Upper lobe of right lung (tissue), 1 donor: ENCODE results near the gene GRM5. TPM values are rescaled to one million over a fixed set of nuclear protein-coding genes. Genes with fewer than 3 reads are reported as not detected.

Source experiments
- ATAC-seq: fragments of 200-7000 bp; cut with Tn5 transposase; one replicate; pipeline ENCODE4 v1.9.1; 2020; ENCODE audit warnings: mild to moderate bottlenecking, moderate library complexity
- DNase-seq: peaks from one replicate; pipeline ENCODE4 v3.0.0-alpha.2; 2020
- H3K27ac ChIP-seq: fragments of 200-600 bp; one replicate; pipeline ENCODE4 v1.8.0; 2022
- H3K27me3 ChIP-seq: fragments of 200-600 bp; one replicate; pipeline ENCODE4 v1.8.0; 2022; ENCODE audit warnings: mild to moderate bottlenecking
- H3K36me3 ChIP-seq: fragments of 200-600 bp; one replicate; pipeline ENCODE4 v1.8.0; 2022
- H3K4me1 ChIP-seq: fragments of 200-600 bp; one replicate; pipeline ENCODE4 v1.8.0; 2022
- H3K4me3 ChIP-seq: fragments of 200-600 bp; one replicate; pipeline ENCODE4 v1.8.0; 2022; ENCODE audit warnings: mild to moderate bottlenecking
- H3K9me3 ChIP-seq: fragments of 200-600 bp; one replicate; pipeline ENCODE4 v1.8.0; 2022
- CTCF ChIP-seq: fragments of 200-600 bp; IDR thresholded peaks from one replicate; pipeline ENCODE4 v1.8.0; 2022; ENCODE audit warnings: antibody characterized with exemption
- intact Hi-C: fragments of 100-400 bp; cut with DNase I; formaldehyde crosslinking; loops from one replicate; pipeline ENCODE4 v1.11.0; 2022
- total RNA-seq: library from RNA; stranded (reverse); fragmentation: NEBNext Ultra II Directional; extraction: Animal tissue kit (Norgen Biotek cat#: 25700); gene quantifications from one replicate; pipeline ENCODE4 v1.2.1, GENCODE V29; 2021
- donor health status: DM: no; HTN: yes; CAD: no; lungs with severe emphysema.

GRM5 gene
- total RNA-seq, 1 donor from 2014 or later, result 0.06 TPM

GRCh38 chr11:88680806-88681205, 385.0 kb downstream of the GRM5 start:
- no peak for TF ChIP-seq CTCF
- Histone ChIP-seq H3K27me3 (no peaks in the 10 kb centered on the region), H3K4me3 (no peak overlapping the region), H3K36me3 (no peaks in the 10 kb centered on the region), H3K4me1 (no peaks in the 10 kb centered on the region), H3K27ac (no peak overlapping the region), H3K9me3 (no peaks in the 10 kb centered on the region)
- no peak for DNase-seq
- no peak for ATAC-seq
- intact Hi-C loops, result no loop called here

GRCh38 chr11:88666364-88666763, 399.4 kb downstream of the GRM5 start:
- Histone ChIP-seq H3K27ac (no peak overlapping the region), H3K9me3 (no peaks in the 10 kb centered on the region), H3K4me1 (no peaks in the 10 kb centered on the region), H3K4me3 (no peak overlapping the region), H3K36me3 (no peaks in the 10 kb centered on the region), H3K27me3 (no peaks in the 10 kb centered on the region)
- intact Hi-C loops, result no loop called here
- DNase-seq, result no peak
- no peak for TF ChIP-seq CTCF
- ATAC-seq, result no peak

- H3K36me3 ChIP-seq, result no peaks in the 10 kb centered on the region
- H3K27me3 ChIP-seq, result no peaks in the 10 kb centered on the region
- no peaks in the 10 kb centered on the region for H3K4me1 ChIP-seq
- ATAC-seq, result no peak
- intact Hi-C loops, result no loop called here
- H3K9me3 ChIP-seq, result no peaks in the 10 kb centered on the region
- DNase-seq, result no peak
- no peak for TF ChIP-seq CTCF
- H3K4me3 ChIP-seq, result no peak overlapping the region
- no peak overlapping the region for H3K27ac ChIP-seq
Measured at GRCh38 chr11:88657076-88657738, 408.6 kb downstream of the GRM5 start.

GRCh38 chr11:88656283-88656682, 409.5 kb downstream of the GRM5 start:
- ATAC-seq, result no peak
- TF ChIP-seq CTCF, result no peak
- intact Hi-C loops, result no loop called here

GRCh38 chr11:88655656-88656055, 410.1 kb downstream of the GRM5 start:
- Histone ChIP-seq H3K27ac (no peak overlapping the region), H3K9me3 (no peaks in the 10 kb centered on the region), H3K36me3 (no peaks in the 10 kb centered on the region), H3K27me3 (no peaks in the 10 kb centered on the region), H3K4me3 (no peak overlapping the region), H3K4me1 (no peaks in the 10 kb centered on the region)
- DNase-seq (no peak), ATAC-seq (no peak)
- TF ChIP-seq CTCF, result no peak
- intact Hi-C loops, result no loop called here

More at GRCh38 chr11:88656283-88656682, 409.5 kb downstream of the GRM5 start:
- DNase-seq, result no peak
- Histone ChIP-seq H3K27me3 (no peaks in the 10 kb centered on the region), H3K4me1 (no peaks in the 10 kb centered on the region), H3K27ac (no peak overlapping the region), H3K36me3 (no peaks in the 10 kb centered on the region), H3K4me3 (no peak overlapping the region), H3K9me3 (no peaks in the 10 kb centered on the region)

- Histone ChIP-seq H3K9me3 (no peaks in the 10 kb centered on the region), H3K4me3 (no peak overlapping the region), H3K36me3 (no peaks in the 10 kb centered on the region), H3K4me1 (no peaks in the 10 kb centered on the region), H3K27me3 (no peaks in the 10 kb centered on the region), H3K27ac (no peak overlapping the region)
- no peak for ATAC-seq
- DNase-seq, result no peak
- intact Hi-C loops, result no loop called here
- TF ChIP-seq CTCF, result no peak
Measured at GRCh38 chr11:88655196-88655595, 410.6 kb downstream of the GRM5 start.
